HG03095 (cell line): ENCODE measurements around the gene HNRNPL.
"Not testable (repeated sequence)": the region's sequence is repeated elsewhere in the genome, so short reads cannot be mapped to it uniquely, and the experiment has no call there.

Source experiments
- ATAC-seq: cut with Tn5 transposase; IDR thresholded peaks from one replicate; pipeline ENCODE4 v1.9.1; 2021; ENCODE audit warnings: moderate library complexity; ENCODE audit not compliant: unreplicated experiment

Gene HNRNPL

GRCh38 chr19:38830039-38830733, 19.6 kb downstream of the HNRNPL start:
- ATAC-seq: no peak

- ATAC-seq: not testable (repeated sequence)
These were observed 20.6 kb downstream of the HNRNPL start for GRCh38 chr19:38829203-38829602.

- no peak for ATAC-seq
These were observed 22.8 kb downstream of the HNRNPL start for GRCh38 chr19:38826856-38827551.

GRCh38 chr19:38825936-38826335, 23.9 kb downstream of the HNRNPL start:
- ATAC-seq: not testable (repeated sequence)

GRCh38 chr19:38821230-38821825, 28.5 kb downstream of the HNRNPL start:
- not testable (repeated sequence) for ATAC-seq

GRCh38 chr19:38819231-38819920, 30.4 kb downstream of the HNRNPL start:
- no peak for ATAC-seq

GRCh38 chr19:38817081-38817480, 32.7 kb downstream of the HNRNPL start:
- ATAC-seq: no peak

GRCh38 chr19:38816131-38816750, 33.5 kb downstream of the HNRNPL start:
- ATAC-seq: no peak

GRCh38 chr19:38815059-38816001, 34.5 kb downstream of the HNRNPL start:
- ATAC-seq: no peak

- ATAC-seq: not testable (repeated sequence)
These were observed 35.9 kb downstream of the HNRNPL start for GRCh38 chr19:38813932-38814331.

GRCh38 chr19:38813323-38813722, 36.5 kb downstream of the HNRNPL start:
- ATAC-seq: no peak

- ATAC-seq: no peak
These were observed 36.9 kb downstream of the HNRNPL start, which contains the start of gene LGALS4 for GRCh38 chr19:38812841-38813320. Gene LGALS4, minus strand, starts transcription at chr19:38812945. Its CDS starts 59 bp downstream, at chr19:38812886.

- no peak for ATAC-seq
These were observed 37.6 kb downstream of the HNRNPL start for GRCh38 chr19:38812009-38812840.

GRCh38 chr19:38809592-38810252, 40.1 kb downstream of the HNRNPL start:
- no peak for ATAC-seq

GRCh38 chr19:38808741-38809140, 41.0 kb downstream of the HNRNPL start:
- no peak for ATAC-seq

GRCh38 chr19:38807374-38808098, 42.2 kb downstream of the HNRNPL start:
- not testable (repeated sequence) for ATAC-seq

GRCh38 chr19:38806371-38806770, 43.4 kb downstream of the HNRNPL start:
- no peak for ATAC-seq

- ATAC-seq: no peak
These were observed 44.6 kb downstream of the HNRNPL start for GRCh38 chr19:38805180-38805579.
